Neural cell (in vitro differentiated cells): Measurements from ENCODE around the gene EIF2B1. TPM values are rescaled to one million over a fixed set of nuclear protein-coding genes. Genes with fewer than 3 reads are reported as not detected.

ENCODE experiments used
- H2AFZ ChIP-seq: fragments of 200-600, 300-800 bp; sonication (generic), shearing (Covaris generic); 2 replicates; pipeline ENCODE4 v1.6.0; 2014; ENCODE audit warnings: low read depth, mild to moderate bottlenecking, antibody characterized with exemption, low read length, moderate library complexity
- H3F3A ChIP-seq: fragments of 200-600 bp; shearing (Covaris generic); 2 replicates; pipeline ENCODE4 v1.6.1; 2016; ENCODE audit warnings: mild to moderate bottlenecking, moderate library complexity, mixed read lengths, antibody characterized with exemption, low read length; ENCODE audit not compliant: insufficient read depth, poor library complexity, severe bottlenecking
- H3K27ac ChIP-seq: fragments of 200-600, 300-800 bp; sonication (generic), shearing (Covaris generic); 2 replicates; pipeline ENCODE4 v1.5.1; 2014; ENCODE audit warnings: mild to moderate bottlenecking, low read length, moderate library complexity
- H3K27me3 ChIP-seq: fragments of 300-800, 200-600 bp; sonication (generic), shearing (Covaris generic); 2 replicates; pipeline ENCODE4 v1.6.0; 2014; ENCODE audit warnings: mild to moderate bottlenecking, low read depth, low read length, moderate library complexity; ENCODE audit not compliant: insufficient read depth
- H3K36me3 ChIP-seq: fragments of 300-800, 200-600 bp; sonication (generic), shearing (Covaris generic); 2 replicates; pipeline ENCODE4 v1.5.1; 2014; ENCODE audit warnings: mild to moderate bottlenecking, antibody characterized with exemption, low read length, moderate library complexity; ENCODE audit not compliant: insufficient read depth
- H3K4me2 ChIP-seq: fragments of 300-800, 200-600 bp; sonication (generic), shearing (Covaris generic); 2 replicates; pipeline ENCODE4 v1.6.0; 2014; ENCODE audit warnings: mild to moderate bottlenecking, low read length
- H3K4me3 ChIP-seq: fragments of 300-800, 200-600 bp; sonication (generic), shearing (Covaris generic); 2 replicates; pipeline ENCODE4 v1.5.1; 2014; ENCODE audit warnings: mild to moderate bottlenecking, low read length, moderate library complexity
- H3K79me2 ChIP-seq: fragments of 200-600 bp; shearing (Covaris generic); replicated peaks from 2 replicates; pipeline ENCODE4 v1.6.0; 2014; ENCODE audit warnings: mild to moderate bottlenecking, low read length, moderate library complexity; ENCODE audit not compliant: insufficient read depth
- H3K9ac ChIP-seq: fragments of 300-800, 200-600 bp; sonication (generic), shearing (Covaris generic); 2 replicates; pipeline ENCODE4 v1.6.1; 2016; ENCODE audit warnings: mild to moderate bottlenecking, low read length, mixed read lengths
- H3K9me2 ChIP-seq: fragments of 200-600 bp; shearing (Covaris generic); 2 replicates; pipeline ENCODE4 v1.6.1; 2016; ENCODE audit warnings: mild to moderate bottlenecking, low read length, mixed read lengths; ENCODE audit not compliant: insufficient read depth
- H3K9me3 ChIP-seq: fragments of 200-600, 300-800 bp; sonication (generic), shearing (Covaris generic); 2 replicates; pipeline ENCODE4 v1.6.1; 2016; ENCODE audit warnings: mild to moderate bottlenecking, mixed run types, low read length, moderate library complexity, mixed read lengths
- H4K20me1 ChIP-seq: fragments of 200-600 bp; shearing (Covaris generic); 2 replicates; pipeline ENCODE4 v1.6.1; 2016; ENCODE audit warnings: mild to moderate bottlenecking, mixed run types; ENCODE audit not compliant: insufficient read depth
- EP300 ChIP-seq: fragments of 450-650 bp; conservative IDR thresholded peaks from 2 replicates; pipeline ENCODE4 v1.6.1; 2014; ENCODE audit warnings: antibody characterized with exemption, mild to moderate bottlenecking, moderate library complexity; ENCODE audit not compliant: poor library complexity, severe bottlenecking
- EZH2 ChIP-seq: fragments of 200-600, 300-800 bp; shearing (Covaris generic), sonication (generic); IDR thresholded peaks from 2 replicates; pipeline ENCODE4 v1.6.1; 2014; ENCODE audit warnings: antibody characterized with exemption, low read length, borderline replicate concordance, mild to moderate bottlenecking; ENCODE audit not compliant: insufficient read depth, poor library complexity, severe bottlenecking
- MXI1 ChIP-seq: fragments of 450-650 bp; conservative IDR thresholded peaks from 2 replicates; pipeline ENCODE4 v1.6.1; 2014; ENCODE audit warnings: antibody characterized with exemption, mild to moderate bottlenecking; ENCODE audit not compliant: poor library complexity, severe bottlenecking
- POLR2AphosphoS5 ChIP-seq: IDR thresholded peaks from 2 replicates; pipeline ENCODE4 v1.6.1; 2012
- RAD21 ChIP-seq: fragments of 450-650 bp; conservative IDR thresholded peaks from 2 replicates; pipeline ENCODE4 v1.6.1; 2014; ENCODE audit warnings: antibody characterized with exemption, mild to moderate bottlenecking, moderate library complexity
- SMC3 ChIP-seq: fragments of 450-650 bp; conservative IDR thresholded peaks from 2 replicates; pipeline ENCODE4 v1.6.1; 2014; ENCODE audit warnings: antibody characterized with exemption, mild to moderate bottlenecking, moderate library complexity; ENCODE audit not compliant: poor library complexity
- TAF1 ChIP-seq: IDR thresholded peaks from 2 replicates; pipeline ENCODE4 v1.6.1; 2012; ENCODE audit warnings: low read depth
- polyA minus RNA-seq: library from RNA; depleted of rRNA, polyadenylated mRNA; stranded (reverse); fragments of >200 nt; gene quantifications from 2 replicates; pipeline ENCODE4 v1.2.3, GENCODE V29; 2014
- polyA plus RNA-seq: library from polyadenylated mRNA; depleted of rRNA; stranded (reverse); fragments of >200 nt; gene quantifications from 2 replicates; pipeline ENCODE4 v1.2.3, GENCODE V29; 2014
- TF ChIP-seq, protein P1 (sequence below): fragments of 450-650 bp; IDR thresholded peaks from 2 replicates; pipeline ENCODE4 v1.5.1; 2014; ENCODE audit warnings: antibody characterized with exemption, mild to moderate bottlenecking, moderate library complexity; ENCODE audit not compliant: poor library complexity, severe bottlenecking
- TF ChIP-seq, protein P2 (sequence below): IDR thresholded peaks from 2 replicates; pipeline ENCODE4 v1.6.1; 2012; ENCODE audit warnings: borderline replicate concordance

Gene EIF2B1
- 59.9 and 71.1 TPM in 2 replicates for polyA plus RNA-seq
- polyA minus RNA-seq = 30.2 and 42.0 TPM in 2 replicates

DNA sequence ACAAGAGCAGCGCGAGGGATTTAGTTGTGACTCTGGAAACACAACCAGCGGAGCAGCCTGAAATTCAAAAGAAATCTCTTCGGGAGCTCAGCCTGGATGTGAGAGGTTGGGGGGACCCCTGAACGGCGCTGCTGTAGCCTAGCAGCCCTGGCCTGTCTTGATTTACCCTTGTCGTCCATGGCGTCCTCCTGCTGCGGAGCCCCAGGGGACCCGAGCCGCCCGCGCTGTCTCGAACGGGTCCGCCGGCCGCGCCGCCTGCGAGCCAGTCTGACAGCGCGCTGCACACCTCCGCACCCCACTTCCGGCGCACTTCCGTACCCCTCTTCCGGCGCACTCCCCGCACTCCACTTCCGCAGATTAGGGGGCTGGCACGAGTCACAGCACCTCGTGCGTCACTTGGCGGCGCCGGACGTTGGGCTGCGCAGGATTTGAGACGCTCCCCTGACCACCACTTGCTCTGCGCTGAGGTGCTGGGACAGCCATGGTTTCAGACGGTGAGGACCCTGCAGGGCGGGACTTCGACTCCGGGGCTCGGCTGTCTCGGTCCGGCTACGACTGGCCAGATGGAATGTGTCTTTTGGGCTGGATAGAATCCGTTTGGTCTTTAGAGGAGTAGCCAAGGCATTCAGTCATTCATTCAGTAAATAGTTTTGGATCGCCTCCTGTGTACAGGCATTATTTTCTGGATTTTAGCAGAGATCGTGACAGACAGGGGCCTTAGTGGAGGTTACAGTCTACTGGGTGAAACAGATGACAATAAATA lies at the start of gene EIF2B1, which contains the start of gene GTF2H3:
EIF2B1 (minus strand) TSS at position 308 of the 763 bp plus-strand sequence; CDS start at position 179, 129 bp downstream.
GTF2H3 (plus strand) TSS at position 451 of the 763 bp plus-strand sequence; CDS start at position 482, 31 bp downstream.
- Histone ChIP-seq H3K27ac (peak within 1 kb of the TSS; percentile 85), H4K20me1 (no peaks in the 10 kb centered on the region), H2AFZ (peak within 1 kb of the TSS; percentile 92), H3K36me3 (no peaks in the 10 kb centered on the region), H3K9ac (peak within 1 kb of the TSS; percentile 86), H3F3A (no peaks in the 10 kb centered on the region), H3K79me2 (peaks cover 23% of the 10 kb centered on the region), H3K27me3 (no peaks in the 10 kb centered on the region), H3K4me2 (peak within 1 kb of the TSS; percentile 99), H3K4me3 (peak within 1 kb of the TSS; percentile 85), H3K9me3 (no peaks in the 10 kb centered on the region), H3K9me2 (no peaks in the 10 kb centered on the region)
- TF ChIP-seq MXI1 (peak; percentile 99), TAF1 (peak; percentile 75), EZH2 (no peak), SMC3 (no peak), EP300 (peak; percentile 82), POLR2AphosphoS5 (peak; percentile 98), RAD21 (peak; percentile 19)
- TF ChIP-seq, protein P1, sequence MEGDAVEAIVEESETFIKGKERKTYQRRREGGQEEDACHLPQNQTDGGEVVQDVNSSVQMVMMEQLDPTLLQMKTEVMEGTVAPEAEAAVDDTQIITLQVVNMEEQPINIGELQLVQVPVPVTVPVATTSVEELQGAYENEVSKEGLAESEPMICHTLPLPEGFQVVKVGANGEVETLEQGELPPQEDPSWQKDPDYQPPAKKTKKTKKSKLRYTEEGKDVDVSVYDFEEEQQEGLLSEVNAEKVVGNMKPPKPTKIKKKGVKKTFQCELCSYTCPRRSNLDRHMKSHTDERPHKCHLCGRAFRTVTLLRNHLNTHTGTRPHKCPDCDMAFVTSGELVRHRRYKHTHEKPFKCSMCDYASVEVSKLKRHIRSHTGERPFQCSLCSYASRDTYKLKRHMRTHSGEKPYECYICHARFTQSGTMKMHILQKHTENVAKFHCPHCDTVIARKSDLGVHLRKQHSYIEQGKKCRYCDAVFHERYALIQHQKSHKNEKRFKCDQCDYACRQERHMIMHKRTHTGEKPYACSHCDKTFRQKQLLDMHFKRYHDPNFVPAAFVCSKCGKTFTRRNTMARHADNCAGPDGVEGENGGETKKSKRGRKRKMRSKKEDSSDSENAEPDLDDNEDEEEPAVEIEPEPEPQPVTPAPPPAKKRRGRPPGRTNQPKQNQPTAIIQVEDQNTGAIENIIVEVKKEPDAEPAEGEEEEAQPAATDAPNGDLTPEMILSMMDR = no peak
- TF ChIP-seq, protein P2, sequence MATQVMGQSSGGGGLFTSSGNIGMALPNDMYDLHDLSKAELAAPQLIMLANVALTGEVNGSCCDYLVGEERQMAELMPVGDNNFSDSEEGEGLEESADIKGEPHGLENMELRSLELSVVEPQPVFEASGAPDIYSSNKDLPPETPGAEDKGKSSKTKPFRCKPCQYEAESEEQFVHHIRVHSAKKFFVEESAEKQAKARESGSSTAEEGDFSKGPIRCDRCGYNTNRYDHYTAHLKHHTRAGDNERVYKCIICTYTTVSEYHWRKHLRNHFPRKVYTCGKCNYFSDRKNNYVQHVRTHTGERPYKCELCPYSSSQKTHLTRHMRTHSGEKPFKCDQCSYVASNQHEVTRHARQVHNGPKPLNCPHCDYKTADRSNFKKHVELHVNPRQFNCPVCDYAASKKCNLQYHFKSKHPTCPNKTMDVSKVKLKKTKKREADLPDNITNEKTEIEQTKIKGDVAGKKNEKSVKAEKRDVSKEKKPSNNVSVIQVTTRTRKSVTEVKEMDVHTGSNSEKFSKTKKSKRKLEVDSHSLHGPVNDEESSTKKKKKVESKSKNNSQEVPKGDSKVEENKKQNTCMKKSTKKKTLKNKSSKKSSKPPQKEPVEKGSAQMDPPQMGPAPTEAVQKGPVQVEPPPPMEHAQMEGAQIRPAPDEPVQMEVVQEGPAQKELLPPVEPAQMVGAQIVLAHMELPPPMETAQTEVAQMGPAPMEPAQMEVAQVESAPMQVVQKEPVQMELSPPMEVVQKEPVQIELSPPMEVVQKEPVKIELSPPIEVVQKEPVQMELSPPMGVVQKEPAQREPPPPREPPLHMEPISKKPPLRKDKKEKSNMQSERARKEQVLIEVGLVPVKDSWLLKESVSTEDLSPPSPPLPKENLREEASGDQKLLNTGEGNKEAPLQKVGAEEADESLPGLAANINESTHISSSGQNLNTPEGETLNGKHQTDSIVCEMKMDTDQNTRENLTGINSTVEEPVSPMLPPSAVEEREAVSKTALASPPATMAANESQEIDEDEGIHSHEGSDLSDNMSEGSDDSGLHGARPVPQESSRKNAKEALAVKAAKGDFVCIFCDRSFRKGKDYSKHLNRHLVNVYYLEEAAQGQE = peak; percentile 74

DNA sequence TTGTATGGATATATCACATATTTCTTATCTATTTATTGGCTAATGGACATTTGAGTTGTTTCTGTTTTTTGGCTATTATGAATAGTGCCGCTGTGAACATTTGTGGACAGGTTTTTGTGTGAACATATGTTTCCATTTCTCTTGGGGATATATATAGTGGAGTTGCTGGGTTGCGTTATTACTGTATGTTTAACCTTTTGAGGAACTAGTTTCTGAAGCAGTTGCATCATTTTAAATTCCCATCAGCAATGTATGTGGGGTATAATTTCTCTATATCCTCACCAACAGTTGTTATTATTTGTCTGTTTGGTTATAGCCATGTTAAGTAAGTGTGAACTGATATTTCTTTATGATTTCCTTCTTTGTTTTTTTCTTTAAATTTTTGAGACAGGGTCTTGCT lies 48.1 kb upstream of the EIF2B1 start:
- H3K9ac ChIP-seq = no peak overlapping the region
- no peak overlapping the region for H3K27ac ChIP-seq
- H3K9me2 ChIP-seq = no peaks in the 10 kb centered on the region
- H3K4me2 ChIP-seq = no peak overlapping the region
- H4K20me1 ChIP-seq = no peaks in the 10 kb centered on the region
- no peak overlapping the region for H2AFZ ChIP-seq
- no peak overlapping the region for H3K4me3 ChIP-seq
- no peaks in the 10 kb centered on the region for H3F3A ChIP-seq
- TF ChIP-seq EZH2 (no peak), RAD21 (no peak), EP300 (no peak), TAF1 (no peak), MXI1 (no peak), SMC3 (no peak), POLR2AphosphoS5 (no peak)
- TF ChIP-seq, protein P2 = no peak
- TF ChIP-seq, protein P1 = no peak
- H3K27me3 ChIP-seq = no peaks in the 10 kb centered on the region
- H3K36me3 ChIP-seq = no peaks in the 10 kb centered on the region
- H3K79me2 ChIP-seq = no peaks in the 10 kb centered on the region
- H3K9me3 ChIP-seq = no peaks in the 10 kb centered on the region
